T-helper 2 cell treated with Interferon-gamma antibody and Interleukin-4, amounts not matched to agents 5 μg/mL and 100 μg/mL, for 36 hours (primary cell): ENCODE data around the gene SPATS1.
"Not testable (repeated sequence)": the region's sequence is repeated elsewhere in the genome, so short reads cannot be mapped to it uniquely, and the experiment has no call there.

Source experiments
- DNase-seq: peaks from one replicate; pipeline ENCODE4 v3.0.0; 2021; ENCODE audit warnings: low spot score
- H3K27ac Mint-ChIP-seq: one replicate; pipeline ENCODE4 v1.8.0; 2021; ENCODE audit warnings: mild to moderate bottlenecking, mixed read lengths
- H3K27me3 Mint-ChIP-seq: one replicate; pipeline ENCODE4 v1.8.0; 2021; ENCODE audit warnings: low read depth, mixed read lengths
- H3K36me3 Mint-ChIP-seq: one replicate; pipeline ENCODE4 v1.8.0; 2021; ENCODE audit warnings: low read depth, mixed read lengths
- H3K4me1 Mint-ChIP-seq: one replicate; pipeline ENCODE4 v1.8.0; 2021; ENCODE audit warnings: low read depth, mixed read lengths
- H3K4me3 Mint-ChIP-seq: one replicate; pipeline ENCODE4 v1.8.0; 2022; ENCODE audit warnings: mild to moderate bottlenecking, moderate library complexity, mixed read lengths
- H3K9me3 Mint-ChIP-seq: one replicate; pipeline ENCODE4 v1.8.0; 2021; ENCODE audit warnings: mixed read lengths

The SPATS1 gene

GRCh38 chr6:44317136-44317631, 25.3 kb upstream of the SPATS1 start:
- DNase-seq, H3K4me1 Mint-ChIP-seq, H3K27ac Mint-ChIP-seq, H3K36me3 Mint-ChIP-seq, H3K4me3 Mint-ChIP-seq, H3K9me3 Mint-ChIP-seq: not testable (repeated sequence)
- peaks cover 31% of the 10 kb centered on the region for H3K27me3 Mint-ChIP-seq

GRCh38 chr6:44321210-44321609, 21.2 kb upstream of the SPATS1 start:
- Mint-ChIP-seq H3K27me3 (peaks cover 39% of the 10 kb centered on the region), H3K27ac (no peak overlapping the region), H3K4me1 (no peaks in the 10 kb centered on the region), H3K4me3 (no peak overlapping the region), H3K36me3 (no peaks in the 10 kb centered on the region), H3K9me3 (no peaks in the 10 kb centered on the region)
- no peak for DNase-seq

- DNase-seq = no peak
- no peaks in the 10 kb centered on the region for H3K36me3 Mint-ChIP-seq
- H3K4me1 Mint-ChIP-seq = no peaks in the 10 kb centered on the region
- no peak overlapping the region for H3K27ac Mint-ChIP-seq
- H3K4me3 Mint-ChIP-seq = no peak overlapping the region
- peaks cover 40% of the 10 kb centered on the region for H3K27me3 Mint-ChIP-seq
- no peaks in the 10 kb centered on the region for H3K9me3 Mint-ChIP-seq
Measured at GRCh38 chr6:44327096-44327495, 15.4 kb upstream of the SPATS1 start.

GRCh38 chr6:44327760-44328159, 14.7 kb upstream of the SPATS1 start:
- Mint-ChIP-seq H3K27ac (no peak overlapping the region), H3K4me3 (no peak overlapping the region), H3K36me3 (no peaks in the 10 kb centered on the region), H3K9me3 (no peaks in the 10 kb centered on the region), H3K27me3 (peaks cover 41% of the 10 kb centered on the region), H3K4me1 (no peaks in the 10 kb centered on the region)
- no peak for DNase-seq

GRCh38 chr6:44328203-44328602, 14.2 kb upstream of the SPATS1 start:
- H3K27ac Mint-ChIP-seq, H3K4me3 Mint-ChIP-seq, H3K4me1 Mint-ChIP-seq, H3K9me3 Mint-ChIP-seq, DNase-seq, H3K36me3 Mint-ChIP-seq: not testable (repeated sequence)
- H3K27me3 Mint-ChIP-seq = peaks cover 40% of the 10 kb centered on the region

- H3K27me3 Mint-ChIP-seq = peaks cover 40% of the 10 kb centered on the region
- H3K27ac Mint-ChIP-seq = no peak overlapping the region
- H3K4me3 Mint-ChIP-seq = no peak overlapping the region
Measured at GRCh38 chr6:44329858-44330257, 12.6 kb upstream of the SPATS1 start.

GRCh38 chr6:44332585-44332984, 9.9 kb upstream of the SPATS1 start:
- Mint-ChIP-seq H3K4me3 (no peak overlapping the region), H3K36me3 (no peaks in the 10 kb centered on the region), H3K27ac (no peak overlapping the region), H3K27me3 (peaks cover 31% of the 10 kb centered on the region), H3K9me3 (no peaks in the 10 kb centered on the region), H3K4me1 (no peaks in the 10 kb centered on the region)
- DNase-seq = no peak

More at GRCh38 chr6:44329858-44330257, 12.6 kb upstream of the SPATS1 start:
- no peaks in the 10 kb centered on the region for H3K36me3 Mint-ChIP-seq
- no peaks in the 10 kb centered on the region for H3K9me3 Mint-ChIP-seq
- H3K4me1 Mint-ChIP-seq = no peaks in the 10 kb centered on the region
- no peak for DNase-seq

- no peak overlapping the region for H3K27ac Mint-ChIP-seq
- H3K36me3 Mint-ChIP-seq = no peaks in the 10 kb centered on the region
- no peak overlapping the region for H3K4me3 Mint-ChIP-seq
- no peak for DNase-seq
- no peaks in the 10 kb centered on the region for H3K4me1 Mint-ChIP-seq
- H3K27me3 Mint-ChIP-seq = peaks cover 27% of the 10 kb centered on the region
- no peaks in the 10 kb centered on the region for H3K9me3 Mint-ChIP-seq
Measured at GRCh38 chr6:44333273-44333919, 9.1 kb upstream of the SPATS1 start.

GRCh38 chr6:44333942-44334341, 8.5 kb upstream of the SPATS1 start:
- Mint-ChIP-seq H3K4me3 (no peak overlapping the region), H3K36me3 (no peaks in the 10 kb centered on the region), H3K4me1 (no peaks in the 10 kb centered on the region), H3K27ac (no peak overlapping the region), H3K27me3 (peaks cover 24% of the 10 kb centered on the region), H3K9me3 (no peaks in the 10 kb centered on the region)
- DNase-seq = no peak

- no peak overlapping the region for H3K27ac Mint-ChIP-seq
- no peaks in the 10 kb centered on the region for H3K9me3 Mint-ChIP-seq
- H3K36me3 Mint-ChIP-seq = no peaks in the 10 kb centered on the region
- H3K27me3 Mint-ChIP-seq = peaks cover 7% of the 10 kb centered on the region
- no peaks in the 10 kb centered on the region for H3K4me1 Mint-ChIP-seq
- no peak for DNase-seq
- no peak overlapping the region for H3K4me3 Mint-ChIP-seq
Measured at GRCh38 chr6:44335631-44336030, 6.8 kb upstream of the SPATS1 start.

- DNase-seq = peak; percentile 56
- H3K9me3 Mint-ChIP-seq = no peaks in the 10 kb centered on the region
- H3K36me3 Mint-ChIP-seq = no peaks in the 10 kb centered on the region
- no peaks in the 10 kb centered on the region for H3K4me1 Mint-ChIP-seq
- peaks cover 23% of the 10 kb centered on the region for H3K27me3 Mint-ChIP-seq
- no peak overlapping the region for H3K4me3 Mint-ChIP-seq
- H3K27ac Mint-ChIP-seq = no peak overlapping the region
Measured at GRCh38 chr6:44338228-44339122, 4.0 kb upstream of the SPATS1 start.

- no peak overlapping the region for H3K27ac Mint-ChIP-seq
- H3K4me3 Mint-ChIP-seq = no peak overlapping the region
- H3K36me3 Mint-ChIP-seq = no peaks in the 10 kb centered on the region
- H3K27me3 Mint-ChIP-seq = peaks cover 31% of the 10 kb centered on the region
- no peak for DNase-seq
- no peaks in the 10 kb centered on the region for H3K4me1 Mint-ChIP-seq
- no peaks in the 10 kb centered on the region for H3K9me3 Mint-ChIP-seq
Measured at GRCh38 chr6:44339301-44339700, 3.1 kb upstream of the SPATS1 start.

GRCh38 chr6:44339763-44340625, 2.5 kb upstream of the SPATS1 start:
- peak; percentile 8 for DNase-seq
- H3K27me3 Mint-ChIP-seq = peaks cover 38% of the 10 kb centered on the region
- no peak overlapping the region for H3K27ac Mint-ChIP-seq
- no peaks in the 10 kb centered on the region for H3K4me1 Mint-ChIP-seq
- H3K9me3 Mint-ChIP-seq = no peaks in the 10 kb centered on the region
- no peak overlapping the region for H3K4me3 Mint-ChIP-seq
- no peaks in the 10 kb centered on the region for H3K36me3 Mint-ChIP-seq
